Osteoblast (primary cell): ENCODE data around the gene PI4K2B. TPM values are rescaled to one million over a fixed set of nuclear protein-coding genes. Genes with fewer than 3 reads are reported as not detected.

Source experiments
- DNase-seq: peaks from one replicate; pipeline ENCODE4 v3.0.0; 2011; ENCODE audit warnings: low spot score, mixed read lengths; ENCODE audit not compliant: insufficient read length; ENCODE audit errors: missing footprints
- H2AFZ ChIP-seq: 2 replicates; pipeline ENCODE4 v1.6.0; 2011; ENCODE audit warnings: mild to moderate bottlenecking, low read length
- H3K27ac ChIP-seq: 2 replicates; pipeline ENCODE4 v1.5.1; 2011; ENCODE audit warnings: mild to moderate bottlenecking, low read depth, low read length, moderate library complexity
- H3K27me3 ChIP-seq: 2 replicates; pipeline ENCODE4 v1.6.0; 2012; ENCODE audit warnings: mild to moderate bottlenecking, control low read depth, inconsistent platforms, low read length, moderate library complexity; ENCODE audit not compliant: insufficient read depth
- H3K36me3 ChIP-seq: 2 replicates; pipeline ENCODE4 v1.5.1; 2011; ENCODE audit warnings: mild to moderate bottlenecking, low read length, control low read depth, moderate library complexity; ENCODE audit not compliant: insufficient read depth
- H3K4me1 ChIP-seq: 2 replicates; pipeline ENCODE4 v1.5.1; 2011; ENCODE audit warnings: mild to moderate bottlenecking, low read length, control low read depth, moderate library complexity; ENCODE audit not compliant: insufficient read depth
- H3K4me2 ChIP-seq: 2 replicates; pipeline ENCODE4 v1.6.0; 2011; ENCODE audit warnings: mild to moderate bottlenecking, low read length; ENCODE audit not compliant: insufficient read depth
- H3K4me3 ChIP-seq: fragments of 200-600 bp; sonication (generic); 3 replicates; pipeline ENCODE4 v1.5.1; 2012; ENCODE audit warnings: mild to moderate bottlenecking, low read length, inconsistent platforms; ENCODE audit not compliant: insufficient read depth
- H3K79me2 ChIP-seq: 2 replicates; pipeline ENCODE4 v1.6.0; 2012; ENCODE audit warnings: mild to moderate bottlenecking, low read length, control low read depth, inconsistent platforms; ENCODE audit not compliant: insufficient read depth
- H3K9me3 ChIP-seq: 2 replicates; pipeline ENCODE4 v1.5.1; 2011; ENCODE audit warnings: low read depth, low read length, control low read depth
- H4K20me1 ChIP-seq: 2 replicates; pipeline ENCODE4 v1.6.0; 2012; ENCODE audit warnings: mild to moderate bottlenecking, low read length, control low read depth; ENCODE audit not compliant: insufficient read depth
- total RNA-seq: library from RNA; depleted of rRNA; stranded (reverse); fragments of >200 nt; gene quantifications from 2 replicates; pipeline ENCODE4 v1.2.3, GENCODE V29; 2012
- TF ChIP-seq, protein P1 (sequence below): IDR thresholded peaks from 2 replicates; pipeline ENCODE4 v1.5.1; 2011; ENCODE audit warnings: mild to moderate bottlenecking, low read depth, low read length, moderate library complexity; ENCODE audit errors: extremely low read depth

Gene PI4K2B
- total RNA-seq, 1 donor = 20.3 TPM

- TF ChIP-seq, protein P1, sequence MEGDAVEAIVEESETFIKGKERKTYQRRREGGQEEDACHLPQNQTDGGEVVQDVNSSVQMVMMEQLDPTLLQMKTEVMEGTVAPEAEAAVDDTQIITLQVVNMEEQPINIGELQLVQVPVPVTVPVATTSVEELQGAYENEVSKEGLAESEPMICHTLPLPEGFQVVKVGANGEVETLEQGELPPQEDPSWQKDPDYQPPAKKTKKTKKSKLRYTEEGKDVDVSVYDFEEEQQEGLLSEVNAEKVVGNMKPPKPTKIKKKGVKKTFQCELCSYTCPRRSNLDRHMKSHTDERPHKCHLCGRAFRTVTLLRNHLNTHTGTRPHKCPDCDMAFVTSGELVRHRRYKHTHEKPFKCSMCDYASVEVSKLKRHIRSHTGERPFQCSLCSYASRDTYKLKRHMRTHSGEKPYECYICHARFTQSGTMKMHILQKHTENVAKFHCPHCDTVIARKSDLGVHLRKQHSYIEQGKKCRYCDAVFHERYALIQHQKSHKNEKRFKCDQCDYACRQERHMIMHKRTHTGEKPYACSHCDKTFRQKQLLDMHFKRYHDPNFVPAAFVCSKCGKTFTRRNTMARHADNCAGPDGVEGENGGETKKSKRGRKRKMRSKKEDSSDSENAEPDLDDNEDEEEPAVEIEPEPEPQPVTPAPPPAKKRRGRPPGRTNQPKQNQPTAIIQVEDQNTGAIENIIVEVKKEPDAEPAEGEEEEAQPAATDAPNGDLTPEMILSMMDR = no peak
- Histone ChIP-seq H3K4me2 (no peak overlapping the region), H4K20me1 (no peaks in the 10 kb centered on the region), H3K4me3 (no peak overlapping the region), H3K79me2 (peaks cover 14% of the 10 kb centered on the region), H2AFZ (peak overlapping the region; percentile 1), H3K4me1 (peaks cover 22% of the 10 kb centered on the region), H3K27ac (no peak overlapping the region), H3K36me3 (no peaks in the 10 kb centered on the region), H3K9me3 (no peaks in the 10 kb centered on the region), H3K27me3 (no peaks in the 10 kb centered on the region)
- DNase-seq = no peak
These were observed 77.0 kb downstream of the PI4K2B start for GRCh38 chr4:25310803-25311166.

DNA sequence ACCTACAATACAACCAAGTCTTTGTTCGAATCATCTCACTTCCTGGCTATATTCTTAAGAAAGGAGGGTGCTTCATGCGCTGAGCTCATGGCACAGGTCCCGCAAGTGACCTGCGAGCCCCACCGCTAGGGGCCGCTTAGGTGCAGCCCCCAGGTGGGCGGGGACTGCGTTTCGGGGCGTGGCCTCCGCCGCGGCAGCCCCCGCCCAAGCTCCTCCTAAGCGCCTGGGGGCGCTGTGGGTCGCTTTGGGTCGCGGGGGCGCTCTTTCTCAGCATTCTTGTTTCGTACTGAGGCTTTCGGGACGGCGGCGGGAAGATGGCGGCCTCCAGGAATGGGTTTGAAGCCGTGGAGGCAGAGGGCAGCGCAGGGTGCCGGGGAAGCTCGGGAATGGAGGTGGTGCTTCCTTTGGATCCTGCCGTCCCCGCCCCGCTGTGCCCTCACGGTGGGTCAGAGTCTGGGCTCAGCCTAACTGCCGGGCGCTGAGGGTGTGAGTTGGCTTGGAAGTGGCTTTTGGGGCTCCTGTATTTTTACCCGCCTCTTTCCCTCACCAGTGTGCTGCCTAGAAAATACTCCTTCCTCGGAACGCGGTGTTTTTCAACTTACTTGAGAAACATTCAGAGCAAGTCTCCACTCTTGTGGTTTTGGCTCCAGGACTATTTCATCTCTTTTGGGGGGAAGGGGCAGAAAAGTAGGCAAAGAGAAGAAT lies 78.8 kb downstream of the PI4K2B start, which contains the start of gene ZCCHC4:
TSS of gene ZCCHC4 (plus strand) at position 279 of the 705 bp plus-strand sequence. CDS start at position 315, 36 bp downstream.
- peak within 1 kb of the TSS; percentile 91 for H3K4me3 ChIP-seq
- H3K27ac ChIP-seq = peak within 1 kb of the TSS; percentile 82
- H3K9me3 ChIP-seq = no peaks in the 10 kb centered on the region
- TF ChIP-seq, protein P1 = peak; percentile 99
- H3K4me2 ChIP-seq = peak within 1 kb of the TSS; percentile 98
- H3K27me3 ChIP-seq = no peaks in the 10 kb centered on the region
- no peaks in the 10 kb centered on the region for H3K36me3 ChIP-seq
- peaks cover 14% of the 10 kb centered on the region for H3K79me2 ChIP-seq
- peak within 1 kb of the TSS; percentile 98 for H2AFZ ChIP-seq
- peak; percentile 86 for DNase-seq
- no peaks in the 10 kb centered on the region for H4K20me1 ChIP-seq
- peaks cover 18% of the 10 kb centered on the region for H3K4me1 ChIP-seq

- peak; percentile 30 for DNase-seq
- H4K20me1 ChIP-seq = no peaks in the 10 kb centered on the region
- peak overlapping the region; percentile 82 for H3K27ac ChIP-seq
- peak overlapping the region; percentile 91 for H3K4me3 ChIP-seq
- peak overlapping the region; percentile 98 for H2AFZ ChIP-seq
- no peaks in the 10 kb centered on the region for H3K9me3 ChIP-seq
- H3K4me1 ChIP-seq = peaks cover 13% of the 10 kb centered on the region
- H3K36me3 ChIP-seq = no peaks in the 10 kb centered on the region
- TF ChIP-seq, protein P1 = no peak
- peak overlapping the region; percentile 98 for H3K4me2 ChIP-seq
- H3K79me2 ChIP-seq = peaks cover 14% of the 10 kb centered on the region
- no peaks in the 10 kb centered on the region for H3K27me3 ChIP-seq
These were observed 79.5 kb downstream of the PI4K2B start for GRCh38 chr4:25313201-25313895.

DNA sequence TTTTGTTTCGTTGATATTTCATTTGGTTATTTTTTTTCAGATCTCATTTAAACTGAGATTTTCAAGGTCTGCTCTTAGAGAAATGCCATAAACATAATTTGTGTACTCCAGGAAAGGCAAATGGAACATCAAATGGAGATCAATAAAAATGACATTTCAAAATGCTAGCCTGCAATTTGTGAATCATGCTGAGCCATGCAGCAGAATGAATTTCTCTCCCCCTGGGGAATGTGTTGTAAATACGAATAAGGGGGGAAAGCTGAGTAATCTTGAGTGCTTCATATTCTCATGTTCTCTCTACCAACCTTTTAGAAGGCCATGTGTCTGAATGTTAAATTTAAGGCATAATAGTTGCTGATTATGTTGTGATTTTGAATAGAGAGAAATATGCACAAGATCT lies 86.5 kb downstream of the PI4K2B start:
- peak overlapping the region; percentile 68 for H3K4me2 ChIP-seq
- H3K9me3 ChIP-seq = no peaks in the 10 kb centered on the region
- no peaks in the 10 kb centered on the region for H3K79me2 ChIP-seq
- H3K4me3 ChIP-seq = no peak overlapping the region
- no peaks in the 10 kb centered on the region for H4K20me1 ChIP-seq
- H3K4me1 ChIP-seq = peaks cover 16% of the 10 kb centered on the region
- DNase-seq = peak; percentile 86
- no peak overlapping the region for H2AFZ ChIP-seq
- H3K36me3 ChIP-seq = peaks cover 6% of the 10 kb centered on the region
- TF ChIP-seq, protein P1 = no peak
- no peaks in the 10 kb centered on the region for H3K27me3 ChIP-seq
- peak overlapping the region; percentile 78 for H3K27ac ChIP-seq
